ENCODE data around the gene CETP. TPM values are rescaled to one million over a fixed set of nuclear protein-coding genes. Genes with fewer than 3 reads are reported as not detected.

CETP gene
- total and polyA plus RNA-seq, 12 donors = 0.15 to 2.1 (median 0.31) TPM; not detected in 3

DNA sequence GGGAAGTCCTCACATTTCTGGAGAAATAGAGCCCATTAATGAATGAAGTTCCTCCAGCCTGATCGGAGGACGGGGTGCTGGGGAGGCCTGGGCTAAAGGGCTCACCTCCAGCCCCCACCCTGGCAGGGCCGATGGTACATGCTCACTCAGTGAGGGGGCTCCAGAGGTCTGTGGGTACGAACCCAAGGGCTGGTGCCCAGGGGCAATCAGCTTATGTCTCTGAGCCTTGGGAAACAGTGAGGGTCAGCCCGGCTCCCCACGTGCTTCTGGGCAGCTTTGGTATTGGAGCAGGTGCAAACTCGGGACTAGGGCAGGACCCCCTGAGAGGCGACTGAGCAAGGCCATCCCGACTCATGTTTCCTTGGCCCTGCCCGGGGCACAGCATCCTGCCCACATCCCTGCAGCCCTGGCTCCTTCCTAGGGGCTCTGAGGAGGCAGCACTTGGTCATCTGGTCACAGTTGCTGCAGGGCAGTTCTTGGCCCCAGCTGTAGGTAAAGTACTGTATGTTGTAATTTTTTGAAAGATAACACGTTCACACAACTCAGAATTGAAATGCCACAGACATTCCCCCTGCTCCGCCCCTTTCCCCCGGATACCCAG lies 969 bp upstream of the CETP start:
- TF ChIP-seq CTCF (IDR thresholded peaks at IDR 0.05) = no peak
- DNase-seq (no peak), ATAC-seq (peak in 4 of 8 donors; percentile 4 to 37 (median 16))
- no peak overlapping the region for H3K4me3 ChIP-seq
- H3K36me3 ChIP-seq = no peaks in the 10 kb centered on the region
- intact Hi-C loops (cut with DNase I) = loop anchor here in 5 of 10 donors (5.0 to 10.0 kb wide), 4 partner anchors 54 to 87 kb away; no protein-coding TSS in a partner anchor
- H3K27ac ChIP-seq = peak overlapping the region in 5 of 10 donors; percentile 1 to 77 (median 56)
- WGBS, 2 donors = 63 to 70% methylated on average over 13 of the region's 13 CpGs
- no peaks in the 10 kb centered on the region for H3K27me3 ChIP-seq
- peaks cover 16 to 56% (median 39%) of the 10 kb centered on the region in 9 donors for H3K4me1 ChIP-seq
- no peaks in the 10 kb centered on the region for H3K9me3 ChIP-seq

DNA sequence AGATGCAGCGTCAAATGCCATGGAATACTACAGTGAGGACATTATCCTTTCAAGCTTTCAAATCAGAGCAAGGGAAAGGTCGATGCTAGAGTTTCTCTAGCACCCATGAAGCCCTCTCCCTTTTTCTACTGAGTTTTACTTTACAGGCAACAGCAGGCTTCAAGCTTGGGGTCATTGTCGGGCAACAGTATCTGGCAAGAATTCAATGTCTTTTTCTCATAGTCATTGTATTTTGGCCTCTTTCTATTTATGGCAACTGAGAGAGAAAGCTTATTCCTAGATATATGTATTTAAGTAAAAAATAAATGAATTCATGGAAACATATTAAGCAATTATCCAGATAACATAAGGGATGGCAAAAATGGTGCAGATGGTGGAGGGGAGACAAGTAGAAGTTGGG lies 364 bp upstream of the CETP start:
- TF ChIP-seq CTCF (IDR thresholded peaks at IDR 0.05) = no peak
- peaks cover 16 to 62% (median 45%) of the 10 kb centered on the region in 9 donors for H3K4me1 ChIP-seq
- DNase-seq (no peak), ATAC-seq (no peak)
- H3K27ac ChIP-seq = peak overlapping the region in 8 of 10 donors; percentile 2 to 77 (median 52)
- H3K27me3 ChIP-seq = no peaks in the 10 kb centered on the region
- H3K4me3 ChIP-seq = no peak overlapping the region
- H3K9me3 ChIP-seq = no peaks in the 10 kb centered on the region
- no peaks in the 10 kb centered on the region for H3K36me3 ChIP-seq
- 43 to 59% methylated on average over 3 of the region's 3 CpGs for WGBS, 2 donors
- intact Hi-C loops (cut with DNase I) = loop anchor here in 5 of 10 donors (5.0 to 10.0 kb wide), 4 partner anchors 53 to 86 kb away; no protein-coding TSS in a partner anchor

GRCh38 chr16:56964243-56965148 lies 2.7 kb downstream of the CETP start:
- H3K27ac ChIP-seq = peak overlapping the region in 5 of 10 donors; percentile 0 to 71 (median 48)
- H3K27me3 ChIP-seq = no peaks in the 10 kb centered on the region
- TF ChIP-seq CTCF (IDR thresholded peaks at IDR 0.05) = peak; percentile 81 to 99 (median 94)
- H3K4me1 ChIP-seq = peaks cover 16 to 80% (median 45%) of the 10 kb centered on the region in 9 donors
- ATAC-seq (peak; percentile 35 to 78 (median 64)), DNase-seq (peak; percentile 90)
- H3K9me3 ChIP-seq = no peaks in the 10 kb centered on the region
- intact Hi-C loops (cut with DNase I) = loop anchor here in 7 of 10 donors (2.0 to 10.0 kb wide), 5 partner anchors 50 to 83 kb away; no protein-coding TSS in a partner anchor
- H3K36me3 ChIP-seq = no peaks in the 10 kb centered on the region
- H3K4me3 ChIP-seq = no peak overlapping the region
- WGBS, 2 donors = 49 to 55% methylated on average over 30 of the region's 30 CpGs
